LNCAP (cell line): Measurements from ENCODE around the gene ZNF136.

Experiments used
- CTCF ChIP-seq: fragments of 450-650 bp; IDR thresholded peaks from 2 replicates; pipeline ENCODE4 v1.5.1; 2017; ENCODE audit warnings: mild to moderate bottlenecking

The ZNF136 gene

DNA sequence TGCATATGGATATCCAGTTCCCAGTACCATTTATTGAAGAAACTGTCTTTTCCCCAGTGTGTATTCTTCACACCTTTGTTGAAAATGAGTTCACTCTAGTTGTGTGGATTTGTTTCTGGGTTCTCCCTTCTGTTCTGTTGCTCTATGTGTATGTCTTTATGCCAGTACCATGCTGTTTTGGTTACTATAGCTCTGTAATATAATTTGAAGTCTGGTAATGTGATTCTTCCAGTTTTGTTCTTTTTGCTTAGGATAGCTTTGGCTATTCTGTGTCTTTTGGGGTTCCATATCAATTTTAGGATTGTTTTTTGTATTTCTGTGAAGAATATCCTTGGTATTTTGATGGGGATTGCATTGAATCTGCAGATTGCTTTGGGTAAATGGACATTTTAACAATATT, 35.2 kb downstream of the ZNF136 start:
- no peak for TF ChIP-seq CTCF

GRCh38 chr19:12199757-12200419, 37.0 kb downstream of the ZNF136 start:
- no peak for TF ChIP-seq CTCF

- peak; percentile 46; the same call in 1 of the 2 replicates for TF ChIP-seq CTCF
Observed at GRCh38 chr19:12202250-12202649, 39.4 kb downstream of the ZNF136 start.

- TF ChIP-seq CTCF, result no peak
Observed at GRCh38 chr19:12205296-12205695, 42.4 kb downstream of the ZNF136 start.

DNA sequence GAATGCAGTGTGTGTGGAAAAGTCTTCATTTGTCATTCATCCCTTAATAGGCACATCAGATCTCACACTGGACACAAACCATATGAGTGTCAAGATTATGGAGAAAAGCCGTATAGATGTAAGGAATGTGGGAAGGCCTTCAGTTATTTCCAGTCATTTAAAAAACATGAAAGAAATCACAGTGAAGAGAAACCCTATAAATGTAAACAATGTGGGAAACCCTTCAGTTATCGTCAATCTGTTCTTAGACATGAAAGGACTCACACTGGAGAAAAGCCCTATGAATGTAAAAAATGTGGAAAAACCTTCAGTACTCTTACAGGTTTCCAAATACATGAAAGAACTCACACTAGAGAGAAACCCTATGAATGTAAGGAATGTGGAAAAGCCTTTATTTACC, 45.3 kb downstream of the ZNF136 start:
- no peak for TF ChIP-seq CTCF

DNA sequence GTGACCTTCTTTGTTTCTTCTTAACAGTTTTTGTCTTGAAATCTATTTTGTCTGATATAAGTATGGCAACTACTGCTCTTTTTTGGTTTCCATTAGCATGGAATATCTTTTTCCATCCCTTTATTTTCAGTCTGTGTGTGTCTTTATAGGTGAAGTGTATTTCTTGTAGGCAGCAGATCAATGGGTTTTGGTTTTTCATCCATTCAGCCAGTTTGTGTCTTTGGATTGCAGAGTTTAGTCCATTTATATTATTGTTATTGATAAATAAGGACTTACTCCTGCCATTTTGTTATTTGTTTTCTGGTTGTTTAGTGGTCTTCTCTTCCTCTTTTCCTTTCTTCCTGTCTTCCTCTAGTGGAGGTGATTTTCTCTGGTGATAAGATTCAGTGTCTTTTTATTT, 54.4 kb downstream of the ZNF136 start:
- no peak for TF ChIP-seq CTCF

GRCh38 chr19:12222980-12223630, 60.2 kb downstream of the ZNF136 start:
- no peak for TF ChIP-seq CTCF
